GM12878 (cell line): ENCODE data around the gene ARHGEF25. TPM values are rescaled to one million over a fixed set of nuclear protein-coding genes. Genes with fewer than 3 reads are reported as not detected.

ENCODE experiments used
- ATAC-seq: fragments of 200-7000 bp; cut with Tn5 transposase; 3 replicates; pipeline ENCODE4 v1.9.1; 2020; ENCODE audit warnings: mild to moderate bottlenecking, moderate library complexity
- BruUV-seq: library from RNA; stranded (reverse); fragments of 400-500 nt; replicated peaks from 2 replicates; lab custom pipeline; 2021; lab: Mats Ljungman, UMichigan
- CTCF ChIA-PET: fragments of 300-600 bp; sonication (Branson Sonifier 250); formaldehyde crosslinking; extraction: SDS; loops from one replicate; lab custom pipeline; 2021; ENCODE audit warnings: inconsistent platforms; lab: Yijun Ruan, JAX
- POLR2A ChIA-PET: fragments of 350-600 bp; formaldehyde crosslinking; extraction: SDS; loops from one replicate; lab custom pipeline; 2021; ENCODE audit warnings: inconsistent platforms; lab: Charles Lee
- RAD21 ChIA-PET: fragments of 300-600 bp; sonication (Branson Sonifier 250); formaldehyde crosslinking; loops from one replicate; lab custom pipeline; 2023; ENCODE audit warnings: antibody characterized with exemption; ENCODE audit not compliant: unreplicated experiment; lab: Charles Lee
- SMC1A ChIA-PET: fragments of 300-600 bp; sonication (Branson Sonifier 250); formaldehyde crosslinking; loops from one replicate; lab custom pipeline; 2023; ENCODE audit not compliant: unreplicated experiment, uncharacterized antibody; lab: Charles Lee
- DNase-seq: peaks from one replicate; pipeline ENCODE4 v3.0.0-alpha.2; 2011; ENCODE audit warnings: low read depth, low spot score
- FAIRE-seq: peaks from 3 replicates; lab custom pipeline; 2011; peaks lifted over from hg19 to GRCh38; lab: Jason Lieb, UNC
- H2AFZ ChIP-seq: 2 replicates; pipeline ENCODE4 v1.6.0; 2011; ENCODE audit warnings: low read depth, low read length, control low read depth; ENCODE audit not compliant: control insufficient read depth
- H3K27ac ChIP-seq: 2 replicates; pipeline ENCODE4 v1.5.1; 2011; ENCODE audit warnings: control low read depth; ENCODE audit not compliant: control insufficient read depth, insufficient read depth
- H3K27me3 ChIP-seq, 2 experiments: replicated peaks in 1 of 2; 2 replicates each; pipeline versions ENCODE4 v1.6.0 to v1.6.1; 2011; ENCODE audit warnings: low read length in 1 of 2; ENCODE audit not compliant: control insufficient read depth in 2 of 2, insufficient read depth in 2 of 2
- H3K36me3 ChIP-seq, 2 experiments: 2 replicates each; pipeline ENCODE4 v1.5.1; 2011; ENCODE audit warnings: low read length in 1 of 2; ENCODE audit not compliant: control insufficient read depth in 2 of 2, insufficient read depth in 2 of 2
- H3K4me1 ChIP-seq: 2 replicates; pipeline ENCODE4 v1.6.1; 2011; ENCODE audit warnings: mild to moderate bottlenecking, low read length, moderate library complexity, mixed read lengths; ENCODE audit not compliant: control insufficient read depth, insufficient read depth
- H3K4me2 ChIP-seq: 2 replicates; pipeline ENCODE4 v1.6.0; 2011; ENCODE audit warnings: control low read depth; ENCODE audit not compliant: control insufficient read depth, insufficient read depth
- H3K4me3 ChIP-seq: fragments of 200-600 bp; sonication (generic); 2 replicates; pipeline ENCODE4 v1.5.1; 2016
- H3K79me2 ChIP-seq: 2 replicates; pipeline ENCODE4 v1.6.0; 2011; ENCODE audit warnings: low read length; ENCODE audit not compliant: control insufficient read depth, insufficient read depth
- H3K9ac ChIP-seq: 2 replicates; pipeline ENCODE4 v1.8.0; 2011; ENCODE audit warnings: low read length, control low read depth, mixed read lengths; ENCODE audit not compliant: control insufficient read depth, insufficient read depth
- H3K9me3 ChIP-seq: replicated peaks from 3 replicates; pipeline ENCODE4 v1.5.1; 2011; ENCODE audit warnings: mild to moderate bottlenecking, low read length; ENCODE audit not compliant: control insufficient read depth, insufficient read depth
- H4K20me1 ChIP-seq: 2 replicates; pipeline ENCODE4 v1.6.0; 2011; ENCODE audit not compliant: control insufficient read depth, insufficient read depth
- BACH1 ChIP-seq: fragments of 450-650 bp; IDR thresholded peaks from 2 replicates; pipeline ENCODE4 v1.6.1; 2017; ENCODE audit warnings: mild to moderate bottlenecking, borderline replicate concordance
- BCLAF1 ChIP-seq: fragments of 450-650 bp; IDR thresholded peaks from 2 replicates; pipeline ENCODE4 v1.6.1; 2017; ENCODE audit warnings: antibody characterized with exemption, mild to moderate bottlenecking, moderate library complexity
- CBFB ChIP-seq: IDR thresholded peaks from 2 replicates; pipeline ENCODE4 v1.6.1; 2016; ENCODE audit warnings: antibody characterized with exemption, low read depth
- CREM ChIP-seq: IDR thresholded peaks from 2 replicates; pipeline ENCODE4 v1.6.1; 2014; ENCODE audit warnings: antibody characterized with exemption, low read depth
- EED ChIP-seq: sonication (generic); IDR thresholded peaks from 2 replicates; pipeline ENCODE4 v1.6.1; 2016; ENCODE audit warnings: antibody characterized with exemption, low read depth
- IRF3 ChIP-seq: fragments of 450-650 bp; IDR thresholded peaks from 2 replicates; pipeline ENCODE4 v1.6.1; 2014; ENCODE audit warnings: mild to moderate bottlenecking
- NRF1 ChIP-seq: conservative IDR thresholded peaks from 2 replicates; pipeline ENCODE4 v1.6.1; 2011; ENCODE audit warnings: mild to moderate bottlenecking, low read depth, low read length, improper control_type of control experiment
- PAX8 ChIP-seq: fragments of 450-650 bp; IDR thresholded peaks from 2 replicates; pipeline ENCODE4 v1.6.1; 2017; ENCODE audit warnings: mild to moderate bottlenecking, moderate library complexity
- POLR2AphosphoS5 ChIP-seq: IDR thresholded peaks from 2 replicates; pipeline ENCODE4 v1.6.1; 2011; ENCODE audit warnings: mild to moderate bottlenecking, low read length, inconsistent platforms
- SKIL ChIP-seq: fragments of 450-650 bp; IDR thresholded peaks from 2 replicates; pipeline ENCODE4 v1.6.1; 2017; ENCODE audit warnings: mild to moderate bottlenecking, low read depth, inconsistent platforms; ENCODE audit not compliant: poor library complexity, severe bottlenecking
- SMAD5 ChIP-seq: IDR thresholded peaks from 2 replicates; pipeline ENCODE4 v1.6.1; 2016; ENCODE audit warnings: antibody characterized with exemption, low read depth
- SMARCA5 ChIP-seq: fragments of 450-650 bp; IDR thresholded peaks from 2 replicates; pipeline ENCODE4 v1.6.1; 2017; ENCODE audit warnings: mild to moderate bottlenecking
- SREBF1 ChIP-seq: IDR thresholded peaks from 2 replicates; pipeline ENCODE4 v1.6.1; 2012; ENCODE audit warnings: mild to moderate bottlenecking, low read length
- SRF ChIP-seq, 2 experiments: IDR thresholded peaks; 2 replicates each; pipeline ENCODE4 v1.6.1; 2011; ENCODE audit warnings: low read depth in 2 of 2, low read length in 2 of 2, mild to moderate bottlenecking in 1 of 2, moderate library complexity in 1 of 2
- ZNF592 ChIP-seq: fragments of 450-650 bp; IDR thresholded peaks from 2 replicates; pipeline ENCODE4 v1.6.1; 2017; ENCODE audit warnings: mild to moderate bottlenecking, moderate library complexity
- WGBS: methylation state at CpG from one replicate; pipeline ENCODE4 v1.1.6; 2016; ENCODE audit warnings: low lambda C conversion rate; ENCODE audit not compliant: insufficient replicate concordance, insufficient coverage; ENCODE audit errors: missing lambda C conversion rate; 5-methylcytosine and 5-hydroxymethylcytosine counted together
- in situ Hi-C: fragments of 300-500 bp; cut with MboI; formaldehyde crosslinking; loops from 9 replicates; pipeline ENCODE4 v1.14.3; 2018; ENCODE audit warnings: mixed read lengths
- intact Hi-C: fragments of 100-400 bp; cut with micrococcal nuclease; formaldehyde crosslinking; loops from one replicate; pipeline ENCODE4 v1.14.2; 2022; ENCODE audit not compliant: unreplicated experiment
- polyA plus RNA-seq, 11 experiments: library from polyadenylated mRNA; depleted of rRNA in 4 of 11; unstranded in 6 of 11; stranded (reverse) in 5 of 11; fragments of >200 nt; fragmentation: Nextera tagmentation in 4 of 11; fragmentation: Illumina TruSeq in 1 of 11; extraction: Ambion mirVana in 4 of 11; extraction: Trizol in 1 of 11; gene quantifications; 1 replicate in 1 of 11; 2 replicates in 10 of 11; pipeline versions ENCODE4 v1.2.1 to v1.2.3, GENCODE V29; 2011 to 2016; ENCODE audit warnings: inconsistent platforms in 2 of 11, missing spikeins in 2 of 11, low read depth in 1 of 11
- total RNA-seq, 4 experiments: library from RNA; depleted of rRNA in 3 of 4; stranded (reverse); fragments of >200 nt in 3 of 4; fragmentation: Illumina TruSeq in 1 of 4; extraction: Trizol in 1 of 4; gene quantifications; 2 replicates each; pipeline versions ENCODE4 v1.2.1 to v1.2.3, GENCODE V29; 2013 to 2021

The ARHGEF25 gene
- total and polyA plus RNA-seq, 10 of the 15 experiments (the other 5 are each of a cell fraction or from before 2014, with no cell fraction given), result 0.08 to 4.5 (median 1.2) TPM; not detected in 3

GRCh38 chr12:57606821-57607220 lies 4.4 kb upstream of the ARHGEF25 start:
- Histone ChIP-seq H3K9ac (no peak overlapping the region), H3K79me2 (no peaks in the 10 kb centered on the region), H3K27ac (no peak overlapping the region), H3K36me3 (peaks cover 0 to 3% of the 10 kb centered on the region in 2 experiments; a peak in 2 of 4 replicates), H2AFZ (no peak overlapping the region), H3K9me3 (no peaks in the 10 kb centered on the region), H3K4me1 (peaks cover 4% of the 10 kb centered on the region; the same call in 1 of the 2 replicates), H3K27me3 (no peaks in the 10 kb centered on the region), H4K20me1 (no peaks in the 10 kb centered on the region), H3K4me2 (no peak overlapping the region), H3K4me3 (no peak overlapping the region)
- no peak for DNase-seq
- no TSS peak for BruUV-seq
- RAD21 ChIA-PET, result interaction anchor here (0.6 to 1.6 kb wide), 2 partner anchors 7 to 226 kb away, joined by 3 to 4 read pairs; no protein-coding TSS in a partner anchor
- intact Hi-C loops (no loop called here), in situ Hi-C loops (no loop called here)
- POLR2A ChIA-PET, result interaction anchor here (1.5 kb wide), 1 partner anchor 13 kb away, joined by 4 read pairs; no protein-coding TSS in a partner anchor
- CTCF ChIA-PET, result interaction anchor here (1.1 to 2.0 kb wide), 4 partner anchors 13 to 138 kb away, joined by 3 to 8 read pairs (median 3); partner anchors contain the start of gene TSPAN31
- ATAC-seq, result no peak
- FAIRE-seq, result no peak
- WGBS, result 70% methylated on average over 8 of the region's 11 CpGs
- SMC1A ChIA-PET, result interaction anchor here (0.8 to 1.2 kb wide), 2 partner anchors 7 to 248 kb away, joined by 3 read pairs; no protein-coding TSS in a partner anchor
- TF ChIP-seq SRF (IDR thresholded peaks at IDR 0.05; ENCODE audit: low read depth in 2 of 2, low read length in 2 of 2) (no peak), BCLAF1 (no peak), SMARCA5 (no peak), SMAD5 (no peak), NRF1 (no peak), IRF3 (no peak), PAX8 (no peak), ZNF592 (no peak), CBFB (no peak), SREBF1 (no peak), POLR2AphosphoS5 (no peak), CREM (no peak), EED (no peak), BACH1 (no peak), SKIL (no peak)
